Kasumi-1 (cell line): Measurements from ENCODE around the gene FGD2.

Experiments used
- DNase-seq, 2 experiments: peaks; one replicate each; lab custom pipeline; 2025; lab: John Stamatoyannopoulos, UW

Gene FGD2, protein sequence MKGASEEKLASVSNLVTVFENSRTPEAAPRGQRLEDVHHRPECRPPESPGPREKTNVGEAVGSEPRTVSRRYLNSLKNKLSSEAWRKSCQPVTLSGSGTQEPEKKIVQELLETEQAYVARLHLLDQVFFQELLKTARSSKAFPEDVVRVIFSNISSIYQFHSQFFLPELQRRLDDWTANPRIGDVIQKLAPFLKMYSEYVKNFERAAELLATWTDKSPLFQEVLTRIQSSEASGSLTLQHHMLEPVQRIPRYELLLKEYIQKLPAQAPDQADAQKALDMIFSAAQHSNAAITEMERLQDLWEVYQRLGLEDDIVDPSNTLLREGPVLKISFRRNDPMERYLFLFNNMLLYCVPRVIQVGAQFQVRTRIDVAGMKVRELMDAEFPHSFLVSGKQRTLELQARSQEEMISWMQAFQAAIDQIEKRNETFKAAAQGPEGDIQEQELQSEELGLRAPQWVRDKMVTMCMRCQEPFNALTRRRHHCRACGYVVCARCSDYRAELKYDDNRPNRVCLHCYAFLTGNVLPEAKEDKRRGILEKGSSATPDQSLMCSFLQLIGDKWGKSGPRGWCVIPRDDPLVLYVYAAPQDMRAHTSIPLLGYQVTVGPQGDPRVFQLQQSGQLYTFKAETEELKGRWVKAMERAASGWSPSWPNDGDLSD

DNA sequence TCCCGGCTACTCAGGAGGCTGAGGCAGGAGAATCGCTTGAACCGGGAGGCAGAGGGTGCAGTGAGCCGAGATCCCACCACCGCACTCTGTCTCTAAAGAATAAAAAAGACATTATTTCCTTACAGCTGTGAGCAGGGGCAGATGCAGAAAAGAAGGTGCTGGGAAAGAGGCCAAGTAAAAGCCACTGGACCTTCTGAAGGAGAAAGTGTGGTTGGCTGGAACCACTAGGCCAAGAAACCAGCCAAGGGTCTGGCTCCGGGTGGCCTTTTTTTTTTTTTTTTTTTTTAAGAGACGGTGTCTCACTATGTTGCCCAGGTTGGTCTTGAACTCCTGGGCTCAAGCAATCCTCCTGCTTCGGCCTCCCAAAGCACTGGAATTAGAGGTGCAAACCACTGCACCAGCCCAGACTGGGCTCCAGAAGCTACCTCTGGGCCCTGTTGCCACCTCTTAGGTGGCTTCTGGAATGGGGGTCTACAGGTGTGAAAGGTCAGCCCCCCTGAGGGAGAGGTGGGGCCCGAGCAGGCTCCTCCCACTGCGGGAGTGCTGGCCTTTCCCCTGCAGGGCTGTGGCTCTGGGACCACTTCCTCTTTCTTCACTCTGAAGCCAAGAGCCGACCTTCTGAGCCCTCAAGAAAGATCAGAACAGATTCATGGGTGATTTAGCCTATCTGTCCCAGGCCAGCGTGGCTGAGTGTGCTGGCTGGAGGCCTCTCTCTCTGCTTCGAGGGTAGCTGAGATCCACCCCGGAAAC is at the start of gene FGD2:
FGD2 (plus strand) TSS at position 595 of the 750 bp plus-strand sequence. CDS start 163 bp downstream, outside the sequence.
- DNase-seq, result peak; percentile 64 to 66

DNA sequence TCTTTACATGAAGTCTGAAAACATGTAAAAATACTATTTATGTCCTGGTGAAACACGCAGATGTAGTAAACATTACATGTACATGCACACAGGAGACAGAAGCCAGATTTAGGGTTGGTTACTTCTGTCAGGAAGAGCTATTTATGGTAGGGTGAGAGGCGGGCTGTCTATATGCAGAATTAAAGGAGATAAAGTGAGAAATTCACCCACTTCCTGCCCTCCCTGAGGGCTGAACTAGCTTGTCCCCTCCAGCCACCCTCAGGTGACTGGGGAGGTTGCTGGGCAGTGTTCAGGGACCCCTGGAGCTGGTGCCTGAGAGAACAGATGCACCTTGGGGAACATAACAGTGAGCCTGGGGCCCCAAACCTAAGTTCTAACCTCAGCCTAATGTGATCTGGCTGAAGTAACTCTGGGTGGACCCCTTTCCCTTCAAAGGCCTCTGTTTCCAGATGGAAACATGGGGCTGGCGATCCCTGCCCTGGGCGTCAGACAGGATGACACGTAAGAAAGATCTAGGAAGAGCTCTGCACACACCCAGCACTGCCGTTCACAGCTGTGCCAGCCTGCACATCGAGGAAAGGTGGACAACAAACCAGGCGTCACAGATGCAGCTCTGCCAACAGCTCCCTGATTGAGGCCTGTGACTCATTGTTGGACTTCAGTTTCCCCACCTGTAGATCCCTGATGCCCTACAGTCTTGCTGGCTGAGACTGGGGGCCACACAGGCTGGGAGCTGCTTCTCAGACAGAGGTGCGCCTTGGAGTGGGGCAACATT is 49.6 kb upstream of the FGD2 start:
- peak in 1 of 2 experiments; percentile 7 for DNase-seq

DNA sequence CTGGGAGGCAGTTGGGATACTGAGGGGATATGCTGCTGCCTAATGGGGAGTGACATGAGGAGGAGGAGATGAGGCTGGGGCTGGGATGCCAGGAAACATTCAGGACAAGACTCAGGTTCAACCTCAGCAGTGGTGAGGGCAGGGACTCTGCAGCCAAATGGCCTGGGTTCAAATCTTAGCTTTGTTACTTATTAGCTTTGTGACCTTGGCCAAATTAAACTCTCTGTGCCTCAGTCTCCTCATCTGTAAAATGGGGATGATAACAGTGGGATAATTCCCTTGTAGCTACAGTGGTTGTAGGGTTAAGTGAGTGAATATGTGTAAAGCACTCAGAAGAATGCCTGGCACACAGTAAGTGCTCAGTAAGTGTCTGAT is 49.0 kb upstream of the FGD2 start:
- no peak for DNase-seq

DNA sequence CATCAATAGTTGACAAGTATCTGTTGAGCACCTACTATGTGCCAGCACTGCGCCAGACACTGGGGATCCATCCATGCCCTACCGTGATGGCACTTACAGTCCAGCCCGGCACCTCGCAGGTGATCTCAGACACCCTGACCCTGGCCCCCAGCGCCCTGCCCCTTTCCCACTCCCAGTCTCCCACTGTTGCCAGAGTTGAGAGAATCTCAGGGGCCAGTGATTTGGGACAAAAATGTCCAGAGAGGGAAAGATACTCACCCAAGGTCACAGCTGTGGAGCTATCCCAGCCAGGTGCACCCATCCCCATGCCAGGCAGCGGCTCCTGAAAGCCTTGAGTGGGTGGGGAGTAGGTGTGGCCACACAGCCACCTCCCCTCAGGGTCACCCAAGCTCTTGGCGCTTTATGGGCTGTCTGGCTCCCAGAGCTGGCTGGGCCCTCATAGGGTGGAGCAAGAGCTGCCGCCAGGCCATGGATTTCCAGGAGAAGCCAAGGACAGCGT is 47.6 kb upstream of the FGD2 start:
- no peak for DNase-seq

DNA sequence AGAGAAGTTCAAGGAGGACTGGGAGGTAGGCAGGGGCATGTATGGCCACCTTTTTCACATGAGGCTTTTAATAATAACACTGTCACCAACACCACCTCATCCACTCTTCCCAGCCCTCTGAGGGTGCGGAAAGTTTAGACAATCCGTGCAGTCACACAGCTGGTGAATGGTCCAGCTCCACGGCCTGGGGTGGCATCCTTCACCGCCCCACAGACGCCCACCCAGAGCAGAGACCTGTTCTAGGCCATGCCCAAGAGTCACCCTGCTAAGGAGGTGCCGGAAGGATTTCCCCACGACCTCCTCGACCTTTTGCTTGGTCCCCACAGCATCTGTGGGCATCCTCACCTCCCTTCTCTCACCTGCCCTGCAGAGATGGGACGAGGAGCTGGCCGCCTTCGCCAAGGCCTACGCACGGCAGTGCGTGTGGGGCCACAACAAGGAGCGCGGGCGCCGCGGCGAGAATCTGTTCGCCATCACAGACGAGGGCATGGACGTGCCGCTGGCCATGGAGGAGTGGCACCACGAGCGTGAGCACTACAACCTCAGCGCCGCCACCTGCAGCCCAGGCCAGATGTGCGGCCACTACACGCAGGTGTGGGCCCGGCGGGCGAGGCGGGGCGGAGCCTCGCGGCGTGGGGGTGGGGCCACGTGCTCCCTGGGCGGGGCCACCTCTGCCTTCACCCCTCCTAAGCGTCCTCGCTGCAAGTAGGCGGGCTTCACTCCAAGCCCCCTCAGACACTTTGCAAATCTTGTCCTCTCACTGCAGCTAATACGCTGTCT is 46.5 kb upstream of the FGD2 start:
- no peak for DNase-seq

DNA sequence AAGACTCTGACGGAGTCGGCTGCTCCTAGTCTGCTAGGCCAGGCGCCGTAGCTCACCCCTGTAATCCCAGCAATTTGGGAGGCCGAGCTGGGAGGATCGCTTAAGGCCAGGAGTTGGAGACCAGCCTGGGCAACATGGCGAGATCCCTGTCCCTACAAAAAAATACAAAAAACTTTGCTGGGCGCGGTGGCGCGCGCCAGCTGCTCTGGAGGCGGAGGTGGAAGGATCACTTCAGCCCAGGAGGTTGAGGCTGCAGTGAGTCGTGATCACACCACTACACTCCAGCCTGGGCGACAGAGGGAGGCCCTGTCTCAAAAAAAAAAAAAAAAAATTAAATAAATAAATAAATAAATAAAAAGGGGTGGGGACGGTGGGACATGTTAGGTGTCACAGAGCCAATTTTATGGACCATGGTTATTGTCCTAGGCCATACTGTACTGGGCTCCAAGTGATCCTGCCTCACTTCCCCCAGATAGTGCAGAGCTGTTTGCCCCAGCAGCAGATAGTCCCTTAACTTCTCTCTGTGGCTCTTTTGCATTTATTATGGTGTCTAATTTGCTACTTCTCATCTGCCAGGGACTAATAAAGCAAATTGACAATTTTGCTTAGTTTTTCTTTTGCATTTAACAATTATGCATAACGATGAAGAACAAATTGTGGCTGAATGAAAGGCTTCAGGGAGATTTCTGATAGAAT is 45.8 kb upstream of the FGD2 start:
- no peak for DNase-seq

DNA sequence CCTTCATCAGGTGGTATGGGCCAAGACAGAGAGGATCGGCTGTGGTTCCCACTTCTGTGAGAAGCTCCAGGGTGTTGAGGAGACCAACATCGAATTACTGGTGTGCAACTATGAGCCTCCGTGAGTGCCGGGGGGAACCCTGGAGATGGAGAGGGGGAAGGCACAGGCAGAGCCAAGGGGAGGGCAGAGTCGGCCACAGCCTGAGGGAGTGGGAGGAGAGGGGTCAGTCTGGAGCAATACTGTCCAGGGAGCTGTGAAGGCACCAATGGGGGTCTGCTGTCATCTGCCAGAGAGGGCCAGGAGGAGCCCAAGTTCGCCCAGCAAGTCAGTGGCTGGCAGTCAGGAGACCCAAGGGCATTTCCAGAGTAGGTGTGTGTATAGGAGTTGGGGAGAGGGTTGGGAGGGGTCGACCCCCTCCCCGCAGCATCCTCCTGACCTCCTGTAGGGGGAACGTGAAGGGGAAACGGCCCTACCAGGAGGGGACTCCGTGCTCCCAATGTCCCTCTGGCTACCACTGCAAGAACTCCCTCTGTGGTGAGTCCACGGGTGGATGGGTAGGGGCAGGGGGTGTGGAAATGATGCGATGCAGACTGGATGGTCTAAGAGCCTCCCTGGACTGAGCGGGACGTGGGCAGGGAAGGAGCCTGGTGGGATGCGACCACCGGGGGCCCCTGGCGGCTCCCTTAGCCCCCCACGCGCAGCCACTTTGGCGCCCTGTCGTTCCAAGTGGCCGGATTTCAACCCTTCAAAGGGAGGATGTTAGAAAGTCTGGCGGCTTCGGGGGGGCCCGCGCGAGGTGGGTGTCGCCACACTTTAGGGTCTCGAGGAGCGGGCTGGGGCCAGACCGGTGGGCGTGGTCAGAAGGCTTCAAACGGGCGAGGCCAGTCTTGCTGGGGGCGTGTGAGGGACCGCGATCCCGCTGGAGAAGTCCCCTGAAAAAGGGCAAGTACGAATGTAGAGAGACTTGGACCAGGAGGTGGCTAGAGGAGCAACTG is 43.7 kb upstream of the FGD2 start:
- no peak for DNase-seq

DNA sequence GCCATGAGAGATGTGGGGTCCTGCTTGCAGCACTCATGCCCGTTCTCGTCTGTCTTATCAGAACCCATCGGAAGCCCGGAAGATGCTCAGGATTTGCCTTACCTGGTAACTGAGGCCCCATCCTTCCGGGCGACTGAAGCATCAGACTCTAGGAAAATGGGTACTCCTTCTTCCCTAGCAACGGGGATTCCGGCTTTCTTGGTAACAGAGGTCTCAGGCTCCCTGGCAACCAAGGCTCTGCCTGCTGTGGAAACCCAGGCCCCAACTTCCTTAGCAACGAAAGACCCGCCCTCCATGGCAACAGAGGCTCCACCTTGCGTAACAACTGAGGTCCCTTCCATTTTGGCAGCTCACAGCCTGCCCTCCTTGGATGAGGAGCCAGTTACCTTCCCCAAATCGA is 42.6 kb upstream of the FGD2 start:
- DNase-seq, result peak; percentile 95 to 96

DNA sequence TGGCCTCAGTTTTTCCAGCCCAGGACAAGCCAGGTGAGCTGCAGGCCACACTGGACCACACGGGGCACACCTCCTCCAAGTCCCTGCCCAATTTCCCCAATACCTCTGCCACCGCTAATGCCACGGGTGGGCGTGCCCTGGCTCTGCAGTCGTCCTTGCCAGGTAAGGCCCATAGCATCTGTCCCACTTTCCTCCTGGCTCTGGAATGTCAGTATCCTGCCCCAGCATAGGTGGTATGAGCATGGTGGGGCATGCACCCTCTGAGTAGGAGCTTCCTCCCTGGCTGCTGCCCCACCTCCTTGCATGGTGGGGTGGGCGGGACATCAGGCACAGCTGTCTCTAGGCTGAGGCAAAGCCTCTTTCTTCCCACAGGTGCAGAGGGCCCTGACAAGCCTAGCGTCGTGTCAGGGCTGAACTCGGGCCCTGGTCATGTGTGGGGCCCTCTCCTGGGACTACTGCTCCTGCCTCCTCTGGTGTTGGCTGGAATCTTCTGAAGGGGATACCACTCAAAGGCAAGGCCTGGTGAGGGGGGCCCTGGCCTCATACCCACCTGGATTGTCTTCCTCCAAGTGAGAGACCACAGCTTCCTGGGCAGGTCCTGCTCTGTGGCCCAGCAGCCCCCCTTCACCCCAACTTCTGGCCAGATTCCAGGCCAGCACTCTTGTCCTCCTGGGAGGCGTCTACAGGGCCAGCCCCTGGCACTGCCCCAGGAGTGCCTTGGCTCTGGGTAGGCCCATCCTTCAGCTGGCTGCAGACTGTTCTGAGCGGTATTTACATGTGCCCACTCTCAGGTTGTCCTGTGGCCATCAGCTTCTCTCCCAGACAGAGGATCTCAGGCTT is 41.8 kb upstream of the FGD2 start:
- DNase-seq, result no peak

DNA sequence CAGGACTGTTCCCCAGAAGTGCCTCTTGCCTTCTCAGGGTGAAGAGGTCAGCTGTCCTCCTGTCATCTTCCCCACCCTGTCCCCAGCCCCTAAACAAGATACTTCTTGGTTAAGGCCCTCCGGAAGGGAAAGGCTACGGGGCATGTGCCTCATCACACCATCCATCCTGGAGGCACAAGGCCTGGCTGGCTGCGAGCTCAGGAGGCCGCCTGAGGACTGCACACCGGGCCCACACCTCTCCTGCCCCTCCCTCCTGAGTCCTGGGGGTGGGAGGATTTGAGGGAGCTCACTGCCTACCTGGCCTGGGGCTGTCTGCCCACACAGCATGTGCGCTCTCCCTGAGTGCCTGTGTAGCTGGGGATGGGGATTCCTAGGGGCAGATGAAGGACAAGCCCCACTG is 41.1 kb upstream of the FGD2 start:
- DNase-seq, result no peak

DNA sequence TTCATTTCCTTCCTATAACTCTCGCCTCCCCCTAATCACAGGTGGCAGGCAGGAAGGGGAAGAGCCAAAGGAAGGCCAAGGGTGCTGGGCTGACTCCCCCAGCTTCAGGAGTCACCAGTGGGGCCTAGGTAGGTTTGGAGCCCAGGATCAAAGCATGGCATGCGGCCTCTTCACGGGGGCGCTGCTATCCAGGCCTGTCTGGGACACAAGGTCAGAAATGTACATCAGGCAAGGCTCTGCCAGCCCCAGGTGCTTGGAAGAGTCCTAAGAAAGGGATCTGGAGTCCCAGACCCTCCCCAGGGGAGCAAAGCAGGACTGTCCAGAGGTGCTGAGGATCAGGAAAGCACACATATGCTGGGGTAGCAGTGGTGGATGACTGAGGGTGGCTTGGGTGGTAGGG is 40.5 kb upstream of the FGD2 start:
- DNase-seq, result no peak

DNA sequence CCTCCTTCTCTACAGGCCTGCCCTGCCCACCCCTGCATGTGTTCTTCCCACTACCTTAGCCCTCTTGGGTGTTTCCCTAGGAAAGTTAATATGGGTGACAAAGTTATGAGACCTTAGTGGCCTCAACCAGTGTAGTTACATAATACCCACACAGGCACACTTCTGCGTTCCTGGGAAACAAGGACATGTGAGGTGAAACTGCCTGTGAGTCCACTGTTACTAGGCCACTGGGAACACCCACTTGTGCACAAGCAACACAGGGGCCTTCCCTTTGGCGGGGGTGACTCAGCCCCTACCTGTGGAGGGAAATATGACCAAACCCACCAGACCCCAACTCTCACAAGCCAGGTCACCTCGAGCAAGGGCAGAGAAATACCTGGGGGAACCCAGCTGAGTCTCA is 38.2 kb upstream of the FGD2 start:
- no peak for DNase-seq

DNA sequence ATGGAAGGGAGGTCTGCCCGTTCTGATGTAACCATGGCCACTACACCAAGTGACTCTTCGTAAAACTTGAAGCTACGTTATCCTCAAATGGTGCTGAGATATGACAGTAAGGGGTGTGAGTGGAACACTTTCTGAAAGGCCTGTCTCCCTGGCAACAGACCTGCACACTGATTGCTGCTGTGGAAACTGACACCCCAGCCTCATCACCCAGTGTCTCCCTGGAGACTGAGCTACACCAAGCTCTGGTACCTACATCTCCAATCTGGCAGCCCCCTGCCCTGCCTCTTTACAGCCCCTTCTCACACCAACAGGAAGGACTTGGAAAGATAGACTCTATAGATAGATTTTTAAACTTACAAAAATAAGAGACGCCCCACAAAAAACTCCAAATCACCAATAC is 37.7 kb upstream of the FGD2 start:
- DNase-seq, result no peak

DNA sequence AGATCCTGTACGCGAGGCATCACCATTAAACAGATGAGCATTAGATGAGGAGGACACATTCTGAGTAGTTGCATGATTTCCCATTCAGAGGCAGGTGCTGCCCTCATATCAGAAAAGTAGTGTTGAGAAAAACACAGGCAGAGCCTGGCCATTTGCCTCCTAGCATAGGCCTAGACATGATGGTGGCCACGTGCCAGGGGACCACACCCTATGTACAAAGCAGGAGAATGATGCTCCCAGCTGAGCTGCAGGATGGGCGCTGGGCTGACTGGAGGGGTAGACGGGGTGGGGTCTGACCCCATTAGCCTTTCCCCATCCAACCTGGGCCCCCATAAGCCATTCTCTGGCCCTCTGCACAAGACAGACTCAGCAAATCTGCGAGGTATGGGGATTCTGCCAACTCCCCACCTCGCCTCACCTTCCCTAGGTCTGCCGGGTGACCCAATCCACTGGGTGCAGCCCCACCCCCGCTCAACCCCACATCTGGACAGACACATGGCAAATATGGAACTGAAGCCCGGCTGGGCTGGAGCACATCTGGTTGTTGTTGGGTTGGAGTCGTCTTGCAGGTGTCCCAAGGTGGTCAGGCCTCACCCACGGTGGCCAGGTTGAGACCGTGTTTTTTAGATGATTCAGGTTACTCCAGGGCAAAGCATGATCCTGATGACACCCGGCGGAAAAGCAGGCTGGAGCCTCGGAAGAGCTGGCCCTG is 37.0 kb upstream of the FGD2 start:
- no peak for DNase-seq

DNA sequence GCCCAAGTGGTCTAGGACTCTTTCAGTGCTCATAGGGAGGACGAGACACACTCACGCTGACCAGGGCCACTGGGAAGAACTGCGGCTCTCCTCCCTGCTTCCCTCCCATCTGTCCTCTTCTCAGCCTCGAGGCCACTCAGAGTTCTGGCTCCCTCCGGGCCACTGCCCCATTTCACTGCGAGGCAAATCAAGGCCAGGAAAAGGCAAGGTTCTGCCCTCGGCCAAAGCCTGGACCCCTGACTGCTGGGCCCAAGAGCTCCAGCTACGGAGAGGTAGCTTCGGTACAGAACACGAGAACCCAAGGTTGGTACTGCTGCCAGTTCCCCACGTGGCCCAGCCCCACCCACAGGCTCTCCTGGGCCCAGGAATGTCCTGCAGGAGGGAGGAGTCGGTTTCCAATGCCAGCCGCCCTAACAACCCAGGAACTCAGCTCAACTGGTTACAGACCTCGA is 36.2 kb upstream of the FGD2 start:
- DNase-seq, result no peak

DNA sequence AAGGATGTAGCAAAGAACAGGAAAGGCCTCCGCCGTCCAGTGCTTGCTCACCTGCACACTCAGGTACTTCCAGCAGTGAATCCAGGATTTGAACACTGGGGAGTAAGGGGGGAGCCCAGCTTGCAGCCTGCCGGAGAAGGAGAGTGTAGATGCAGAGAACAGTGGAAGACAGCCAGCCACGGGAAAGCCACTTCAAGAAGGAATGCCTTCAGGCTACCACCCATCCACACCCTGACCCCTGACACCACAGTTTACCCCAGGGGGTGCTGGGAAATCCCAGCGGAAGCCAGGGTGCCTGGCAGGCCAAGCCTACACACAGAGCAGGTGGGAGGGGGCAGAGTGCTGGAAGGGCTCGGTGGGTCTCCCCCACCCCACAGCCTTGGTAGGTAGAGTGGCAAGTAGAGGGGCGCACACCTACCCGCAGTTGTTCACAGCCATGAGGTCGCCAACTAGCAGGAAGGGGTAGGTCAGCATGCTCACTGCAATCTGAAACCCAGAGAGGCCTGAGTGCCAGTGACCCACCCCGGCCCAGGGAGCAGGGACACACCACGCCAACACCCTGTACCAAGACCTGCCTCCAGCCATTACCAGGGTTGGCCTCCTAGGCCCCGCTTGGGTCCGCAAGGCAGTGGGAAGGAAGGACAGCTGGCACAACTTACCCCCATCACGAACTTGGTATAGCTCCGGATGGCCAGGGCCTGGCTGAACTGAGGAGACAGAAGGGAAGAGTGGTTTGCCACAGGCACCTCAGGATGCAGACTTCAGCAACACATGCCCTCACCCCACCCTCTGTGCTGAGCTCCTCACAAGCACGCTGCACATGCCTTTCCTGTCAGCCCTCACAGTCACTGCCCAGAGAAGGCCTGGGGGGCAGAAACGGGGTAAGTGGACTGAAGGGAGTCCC is 35.2 kb upstream of the FGD2 start:
- no peak for DNase-seq
